Left cardiac atrium (tissue), 4 donors: ENCODE data around the gene GAB1. TPM values are rescaled to one million over a fixed set of nuclear protein-coding genes. Genes with fewer than 3 reads are reported as not detected.

ENCODE experiments used
- ATAC-seq, 2 donors: fragments of 200-7000 bp; cut with Tn5 transposase; one replicate each; pipeline ENCODE4 v1.9.1; 2020; ENCODE audit warnings: mild to moderate bottlenecking in 2 of 2, moderate library complexity in 2 of 2
- DNase-seq: peaks from one replicate; pipeline ENCODE4 v3.0.0-alpha.2; 2020
- intact Hi-C, 2 donors: fragments of 100-400 bp; cut with DNase I; formaldehyde crosslinking; loops; one replicate each; pipeline versions ENCODE4 v1.14.1 to v1.15.1; 2022 to 2023
- total RNA-seq, 2 donors: library from RNA; stranded (reverse); fragmentation: NEBNext Ultra II Directional; extraction: Animal tissue kit (Norgen Biotek cat#: 25700); gene quantifications; one replicate each; pipeline ENCODE4 v1.2.1, GENCODE V29; 2021
- donor health status: DM: no; HTN: yes; CAD: no.
- donor health status: DM: no; HTN: yes; CAD: no; lungs with severe emphysema.
- donor health status: DM: yes; HTN: yes; CAD: no.
- donor health status: Dilated cardiomyopathy.

The GAB1 gene
- total RNA-seq, 2 donors from 2014 or later: 35.4 to 55.7 TPM

- DNase-seq: no peak
- ATAC-seq: peak in 1 of 2 donors; percentile 16
- intact Hi-C loops: no loop called here
Observed at GRCh38 chr4:143354990-143355389, 18.3 kb downstream of the GAB1 start.

- ATAC-seq (peak; percentile 19 to 48), DNase-seq (no peak)
- intact Hi-C loops: no loop called here
Observed at GRCh38 chr4:143355540-143356217, 19.0 kb downstream of the GAB1 start.

- intact Hi-C loops: no loop called here
- peak; percentile 38 to 40 for ATAC-seq
- DNase-seq: no peak
Observed at GRCh38 chr4:143356493-143356892, 19.8 kb downstream of the GAB1 start.

- ATAC-seq (no peak), DNase-seq (no peak)
- intact Hi-C loops: no loop called here
Observed at GRCh38 chr4:143357161-143357845, 20.6 kb downstream of the GAB1 start.

- ATAC-seq (no peak), DNase-seq (no peak)
- intact Hi-C loops: no loop called here
Observed at GRCh38 chr4:143358419-143358818, 21.7 kb downstream of the GAB1 start.

GRCh38 chr4:143358923-143359643 lies 22.4 kb downstream of the GAB1 start:
- DNase-seq (no peak), ATAC-seq (peak; percentile 16 to 30)
- intact Hi-C loops: no loop called here

GRCh38 chr4:143359644-143360193 lies 23.0 kb downstream of the GAB1 start:
- DNase-seq: no peak
- intact Hi-C loops: no loop called here
- no peak for ATAC-seq

GRCh38 chr4:143360838-143361625 lies 24.4 kb downstream of the GAB1 start:
- intact Hi-C loops: no loop called here
- DNase-seq: no peak
- ATAC-seq: no peak

GRCh38 chr4:143362349-143363046 lies 25.8 kb downstream of the GAB1 start:
- ATAC-seq (no peak), DNase-seq (no peak)
- intact Hi-C loops: no loop called here

- intact Hi-C loops: no loop called here
- DNase-seq (no peak), ATAC-seq (no peak)
Observed at GRCh38 chr4:143363332-143363731, 26.7 kb downstream of the GAB1 start.

- ATAC-seq: no peak
- DNase-seq: no peak
- intact Hi-C loops: no loop called here
Observed at GRCh38 chr4:143364063-143364462, 27.4 kb downstream of the GAB1 start.

- intact Hi-C loops: no loop called here
- ATAC-seq (no peak), DNase-seq (no peak)
Observed at GRCh38 chr4:143367863-143368262, 31.2 kb downstream of the GAB1 start.

- DNase-seq (no peak), ATAC-seq (peak in 1 of 2 donors; percentile 24)
- intact Hi-C loops: no loop called here
Observed at GRCh38 chr4:143369552-143369951, 32.9 kb downstream of the GAB1 start.

- intact Hi-C loops: no loop called here
- ATAC-seq: no peak
- DNase-seq: no peak
Observed at GRCh38 chr4:143372093-143372915, 35.6 kb downstream of the GAB1 start.

- DNase-seq (no peak), ATAC-seq (no peak)
- intact Hi-C loops: no loop called here
Observed at GRCh38 chr4:143374255-143374654, 37.6 kb downstream of the GAB1 start.

GRCh38 chr4:143374771-143375170 lies 38.1 kb downstream of the GAB1 start:
- intact Hi-C loops: no loop called here
- ATAC-seq (no peak), DNase-seq (no peak)

GRCh38 chr4:143375326-143376073 lies 38.8 kb downstream of the GAB1 start:
- DNase-seq (no peak), ATAC-seq (peak; percentile 70 to 75)
- intact Hi-C loops: no loop called here
